HEK293 (cell line): Measurements from ENCODE around the gene GTPBP3.
A peak's percentile ranks its signal among the peaks of the same experiment; 100 is the strongest.

Experiments
- BCL11A ChIP-seq: fragments of 450-650 bp; formaldehyde crosslinking; IDR thresholded peaks from 2 replicates; pipeline ENCODE4 v1.5.1; 2016; ENCODE audit warnings: low read depth, missing biosample characterization, missing genetic modification characterization
- EGR2 ChIP-seq: fragments of 450-650 bp; formaldehyde crosslinking; IDR thresholded peaks from 2 replicates; pipeline ENCODE4 v1.5.1; 2016; ENCODE audit warnings: low read depth, missing biosample characterization, missing genetic modification characterization
- FEZF1 ChIP-seq: fragments of 450-650 bp; formaldehyde crosslinking; IDR thresholded peaks from 2 replicates; pipeline ENCODE4 v1.5.1; 2016; ENCODE audit warnings: missing biosample characterization, missing genetic modification characterization
- GLI4 ChIP-seq: fragments of 450-650 bp; formaldehyde crosslinking; IDR thresholded peaks from 2 replicates; pipeline ENCODE4 v1.5.1; 2016; ENCODE audit warnings: missing biosample characterization, missing genetic modification characterization
- HOXA7 ChIP-seq: sonication (generic); formaldehyde crosslinking; IDR thresholded peaks from 2 replicates; pipeline ENCODE4 v1.8.1; 2022; ENCODE audit warnings: missing genetic modification reagents, borderline replicate concordance
- OSR2 ChIP-seq: fragments of 450-650 bp; formaldehyde crosslinking; IDR thresholded peaks from 2 replicates; pipeline ENCODE4 v1.5.1; 2016; ENCODE audit warnings: missing biosample characterization, missing genetic modification characterization
- SP2 ChIP-seq: fragments of 450-650 bp; formaldehyde crosslinking; IDR thresholded peaks from 2 replicates; pipeline ENCODE4 v1.5.1; 2016; ENCODE audit warnings: missing biosample characterization, missing genetic modification characterization
- SP7 ChIP-seq: fragments of 450-650 bp; formaldehyde crosslinking; IDR thresholded peaks from 2 replicates; pipeline ENCODE4 v1.5.1; 2016; ENCODE audit warnings: missing biosample characterization, missing genetic modification characterization
- ZNF155 ChIP-seq: fragments of 450-650 bp; formaldehyde crosslinking; IDR thresholded peaks from 2 replicates; pipeline ENCODE4 v1.5.1; 2016; ENCODE audit warnings: missing biosample characterization, missing genetic modification characterization
- ZNF157 ChIP-seq: fragments of 450-650 bp; formaldehyde crosslinking; IDR thresholded peaks from 2 replicates; pipeline ENCODE4 v1.5.1; 2016; ENCODE audit warnings: missing biosample characterization, missing genetic modification characterization
- ZNF184 ChIP-seq: fragments of 450-650 bp; IDR thresholded peaks from 2 replicates; pipeline ENCODE4 v1.5.1; 2018; ENCODE audit warnings: missing biosample characterization, mild to moderate bottlenecking, missing genetic modification characterization
- ZNF211 ChIP-seq: fragments of 450-650 bp; formaldehyde crosslinking; IDR thresholded peaks from 2 replicates; pipeline ENCODE4 v1.5.1; 2016; ENCODE audit warnings: low read depth, missing biosample characterization, missing genetic modification characterization
- ZNF221 ChIP-seq: fragments of 450-650 bp; formaldehyde crosslinking; IDR thresholded peaks from 2 replicates; pipeline ENCODE4 v1.5.1; 2017; ENCODE audit warnings: missing biosample characterization, missing genetic modification characterization, borderline replicate concordance
- ZNF239 ChIP-seq: fragments of 450-650 bp; formaldehyde crosslinking; IDR thresholded peaks from 2 replicates; pipeline ENCODE4 v1.5.1; 2016; ENCODE audit warnings: missing biosample characterization, missing genetic modification characterization
- ZNF324 ChIP-seq: fragments of 450-650 bp; formaldehyde crosslinking; IDR thresholded peaks from 2 replicates; pipeline ENCODE4 v1.5.1; 2016; ENCODE audit warnings: missing biosample characterization, missing genetic modification characterization
- ZNF48 ChIP-seq: fragments of 450-650 bp; formaldehyde crosslinking; IDR thresholded peaks from 2 replicates; pipeline ENCODE4 v1.5.1; 2016; ENCODE audit warnings: missing biosample characterization, missing genetic modification characterization
- ZNF501 ChIP-seq: fragments of 450-650 bp; formaldehyde crosslinking; IDR thresholded peaks from 2 replicates; pipeline ENCODE4 v1.5.1; 2016; ENCODE audit warnings: missing biosample characterization, missing genetic modification characterization
- ZNF549 ChIP-seq: fragments of 450-650 bp; IDR thresholded peaks from 2 replicates; pipeline ENCODE4 v1.5.1; 2018; ENCODE audit warnings: missing biosample characterization, missing genetic modification characterization, mild to moderate bottlenecking, inconsistent platforms, moderate library complexity
- ZNF558 ChIP-seq: fragments of 450-650 bp; formaldehyde crosslinking; IDR thresholded peaks from 2 replicates; pipeline ENCODE4 v1.5.1; 2016; ENCODE audit warnings: missing biosample characterization, missing genetic modification characterization
- ZNF561 ChIP-seq: fragments of 450-650 bp; IDR thresholded peaks from 2 replicates; pipeline ENCODE4 v1.5.1; 2018; ENCODE audit warnings: missing biosample characterization, missing genetic modification characterization, borderline replicate concordance
- ZNF585B ChIP-seq: fragments of 450-650 bp; formaldehyde crosslinking; IDR thresholded peaks from 2 replicates; pipeline ENCODE4 v1.5.1; 2016; ENCODE audit warnings: missing biosample characterization, missing genetic modification characterization
- ZNF701 ChIP-seq: fragments of 450-650 bp; formaldehyde crosslinking; IDR thresholded peaks from 2 replicates; pipeline ENCODE4 v1.5.1; 2016; ENCODE audit warnings: missing biosample characterization, missing genetic modification characterization
- ZXDB ChIP-seq: fragments of 450-650 bp; formaldehyde crosslinking; IDR thresholded peaks from 2 replicates; pipeline ENCODE4 v1.5.1; 2016; ENCODE audit warnings: missing biosample characterization, missing genetic modification characterization
- TF ChIP-seq, protein P1 (sequence below): fragments of 450-650 bp; formaldehyde crosslinking; IDR thresholded peaks from 2 replicates; pipeline ENCODE4 v1.5.1; 2016; ENCODE audit warnings: missing biosample characterization, missing genetic modification characterization
- TF ChIP-seq, protein P2 (sequence below): fragments of 450-650 bp; formaldehyde crosslinking; IDR thresholded peaks from 2 replicates; pipeline ENCODE4 v1.5.1; 2017; ENCODE audit warnings: missing biosample characterization, missing genetic modification characterization
- TF ChIP-seq, protein P3 (sequence below): fragments of 450-650 bp; formaldehyde crosslinking; IDR thresholded peaks from 2 replicates; pipeline ENCODE4; 2016; ENCODE audit warnings: missing biosample characterization, missing genetic modification characterization
- TF ChIP-seq, protein P4 (sequence below): fragments of 450-650 bp; formaldehyde crosslinking; IDR thresholded peaks from 2 replicates; pipeline ENCODE4 v1.5.1; 2016; ENCODE audit warnings: missing biosample characterization, missing genetic modification characterization
- TF ChIP-seq, protein P5 (sequence below): fragments of 450-650 bp; formaldehyde crosslinking; IDR thresholded peaks from 2 replicates; pipeline ENCODE4 v1.5.1; 2016; ENCODE audit warnings: missing biosample characterization, missing genetic modification characterization, low read depth
- TF ChIP-seq, protein P6 (sequence below): fragments of 450-650 bp; formaldehyde crosslinking; IDR thresholded peaks from 2 replicates; pipeline ENCODE4 v1.5.1; 2016; ENCODE audit warnings: missing biosample characterization, missing genetic modification characterization
- TF ChIP-seq, protein P7 (sequence below): fragments of 450-650 bp; formaldehyde crosslinking; IDR thresholded peaks from 2 replicates; pipeline ENCODE4 v1.5.1; 2016; ENCODE audit warnings: missing biosample characterization, missing genetic modification characterization

The GTPBP3 gene

DNA sequence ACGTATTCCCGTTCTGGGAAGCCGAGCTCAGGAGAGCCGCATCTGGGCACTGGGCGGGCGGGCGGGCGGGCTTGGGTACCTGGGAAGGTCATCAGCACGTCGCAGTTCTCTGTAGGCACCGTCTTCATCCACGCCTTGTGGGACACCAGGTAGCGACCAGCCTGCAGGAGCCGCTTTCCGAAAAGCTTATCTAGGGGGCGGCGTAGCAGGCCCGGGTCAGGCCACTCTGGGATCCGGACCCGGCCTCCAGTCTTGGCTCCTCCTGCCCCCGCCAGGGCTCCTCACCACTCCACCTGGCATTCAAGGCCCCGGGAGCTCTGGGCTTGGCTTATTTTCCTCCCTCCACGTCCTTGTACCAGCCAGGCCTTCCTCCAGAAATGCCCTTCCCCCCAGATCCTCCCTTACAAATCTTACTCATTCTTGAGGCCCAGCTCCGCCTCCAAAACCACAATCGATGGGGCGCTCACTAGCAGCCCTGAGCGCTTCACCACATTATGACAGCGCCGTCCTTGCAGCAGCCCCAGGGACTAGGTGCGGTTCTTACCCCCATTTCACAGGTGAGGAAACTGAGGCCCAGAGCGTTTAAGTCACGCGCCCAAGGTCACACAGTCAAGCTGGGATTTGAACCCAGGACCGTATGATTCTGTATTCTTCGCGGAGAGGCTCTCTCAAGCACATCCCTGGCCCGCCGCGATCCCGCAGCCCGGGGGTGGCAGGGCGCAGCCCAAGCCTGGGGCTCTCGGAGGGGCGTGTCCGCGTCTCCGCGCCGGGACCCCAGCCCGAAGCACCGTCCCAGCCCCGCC, 3.5 kb upstream of the GTPBP3 start (continued):
- TF ChIP-seq, protein P1, sequence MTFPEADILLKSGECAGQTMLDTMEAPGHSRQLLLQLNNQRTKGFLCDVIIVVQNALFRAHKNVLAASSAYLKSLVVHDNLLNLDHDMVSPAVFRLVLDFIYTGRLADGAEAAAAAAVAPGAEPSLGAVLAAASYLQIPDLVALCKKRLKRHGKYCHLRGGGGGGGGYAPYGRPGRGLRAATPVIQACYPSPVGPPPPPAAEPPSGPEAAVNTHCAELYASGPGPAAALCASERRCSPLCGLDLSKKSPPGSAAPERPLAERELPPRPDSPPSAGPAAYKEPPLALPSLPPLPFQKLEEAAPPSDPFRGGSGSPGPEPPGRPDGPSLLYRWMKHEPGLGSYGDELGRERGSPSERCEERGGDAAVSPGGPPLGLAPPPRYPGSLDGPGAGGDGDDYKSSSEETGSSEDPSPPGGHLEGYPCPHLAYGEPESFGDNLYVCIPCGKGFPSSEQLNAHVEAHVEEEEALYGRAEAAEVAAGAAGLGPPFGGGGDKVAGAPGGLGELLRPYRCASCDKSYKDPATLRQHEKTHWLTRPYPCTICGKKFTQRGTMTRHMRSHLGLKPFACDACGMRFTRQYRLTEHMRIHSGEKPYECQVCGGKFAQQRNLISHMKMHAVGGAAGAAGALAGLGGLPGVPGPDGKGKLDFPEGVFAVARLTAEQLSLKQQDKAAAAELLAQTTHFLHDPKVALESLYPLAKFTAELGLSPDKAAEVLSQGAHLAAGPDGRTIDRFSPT (tag by site-specific recombination) = peak; percentile 48
- TF ChIP-seq BCL11A (tag by site-specific recombination) = no peak
- no peak for TF ChIP-seq ZNF549
- TF ChIP-seq, protein P2, sequence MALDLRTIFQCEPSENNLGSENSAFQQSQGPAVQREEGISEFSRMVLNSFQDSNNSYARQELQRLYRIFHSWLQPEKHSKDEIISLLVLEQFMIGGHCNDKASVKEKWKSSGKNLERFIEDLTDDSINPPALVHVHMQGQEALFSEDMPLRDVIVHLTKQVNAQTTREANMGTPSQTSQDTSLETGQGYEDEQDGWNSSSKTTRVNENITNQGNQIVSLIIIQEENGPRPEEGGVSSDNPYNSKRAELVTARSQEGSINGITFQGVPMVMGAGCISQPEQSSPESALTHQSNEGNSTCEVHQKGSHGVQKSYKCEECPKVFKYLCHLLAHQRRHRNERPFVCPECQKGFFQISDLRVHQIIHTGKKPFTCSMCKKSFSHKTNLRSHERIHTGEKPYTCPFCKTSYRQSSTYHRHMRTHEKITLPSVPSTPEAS = no peak
- no peak for TF ChIP-seq EGR2 (tag by site-specific recombination)
- TF ChIP-seq ZNF155 (tag by site-specific recombination) = no peak
- peak; percentile 93 for TF ChIP-seq SP7 (tag by site-specific recombination)
- no peak for TF ChIP-seq ZNF184
- TF ChIP-seq ZXDB (tag by site-specific recombination) = peak; percentile 62; the same call in 1 of the 2 replicates
- TF ChIP-seq, protein P3, sequence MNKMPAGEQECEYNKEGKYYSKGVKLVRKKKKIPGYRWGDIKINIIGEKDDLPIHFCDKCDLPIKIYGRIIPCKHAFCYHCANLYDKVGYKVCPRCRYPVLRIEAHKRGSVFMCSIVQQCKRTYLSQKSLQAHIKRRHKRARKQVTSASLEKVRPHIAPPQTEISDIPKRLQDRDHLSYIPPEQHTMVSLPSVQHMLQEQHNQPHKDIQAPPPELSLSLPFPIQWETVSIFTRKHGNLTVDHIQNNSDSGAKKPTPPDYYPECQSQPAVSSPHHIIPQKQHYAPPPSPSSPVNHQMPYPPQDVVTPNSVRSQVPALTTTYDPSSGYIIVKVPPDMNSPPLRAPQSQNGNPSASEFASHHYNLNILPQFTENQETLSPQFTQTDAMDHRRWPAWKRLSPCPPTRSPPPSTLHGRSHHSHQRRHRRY (tag by site-specific recombination) = no peak
- no peak for TF ChIP-seq ZNF585B (tag by site-specific recombination)
- no peak; the same call in none of the 2 replicates for TF ChIP-seq SP2
- peak; percentile 84 for TF ChIP-seq GLI4 (tag by site-specific recombination)
- no peak for TF ChIP-seq OSR2
- TF ChIP-seq, protein P4, sequence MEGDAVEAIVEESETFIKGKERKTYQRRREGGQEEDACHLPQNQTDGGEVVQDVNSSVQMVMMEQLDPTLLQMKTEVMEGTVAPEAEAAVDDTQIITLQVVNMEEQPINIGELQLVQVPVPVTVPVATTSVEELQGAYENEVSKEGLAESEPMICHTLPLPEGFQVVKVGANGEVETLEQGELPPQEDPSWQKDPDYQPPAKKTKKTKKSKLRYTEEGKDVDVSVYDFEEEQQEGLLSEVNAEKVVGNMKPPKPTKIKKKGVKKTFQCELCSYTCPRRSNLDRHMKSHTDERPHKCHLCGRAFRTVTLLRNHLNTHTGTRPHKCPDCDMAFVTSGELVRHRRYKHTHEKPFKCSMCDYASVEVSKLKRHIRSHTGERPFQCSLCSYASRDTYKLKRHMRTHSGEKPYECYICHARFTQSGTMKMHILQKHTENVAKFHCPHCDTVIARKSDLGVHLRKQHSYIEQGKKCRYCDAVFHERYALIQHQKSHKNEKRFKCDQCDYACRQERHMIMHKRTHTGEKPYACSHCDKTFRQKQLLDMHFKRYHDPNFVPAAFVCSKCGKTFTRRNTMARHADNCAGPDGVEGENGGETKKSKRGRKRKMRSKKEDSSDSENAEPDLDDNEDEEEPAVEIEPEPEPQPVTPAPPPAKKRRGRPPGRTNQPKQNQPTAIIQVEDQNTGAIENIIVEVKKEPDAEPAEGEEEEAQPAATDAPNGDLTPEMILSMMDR (tag by site-specific recombination) = no peak
- no peak for TF ChIP-seq ZNF558 (tag by site-specific recombination)
- no peak for TF ChIP-seq ZNF221 (tag by site-specific recombination)
- no peak for TF ChIP-seq HOXA7 (CRISPR knock-in tag)
- TF ChIP-seq, protein P5, sequence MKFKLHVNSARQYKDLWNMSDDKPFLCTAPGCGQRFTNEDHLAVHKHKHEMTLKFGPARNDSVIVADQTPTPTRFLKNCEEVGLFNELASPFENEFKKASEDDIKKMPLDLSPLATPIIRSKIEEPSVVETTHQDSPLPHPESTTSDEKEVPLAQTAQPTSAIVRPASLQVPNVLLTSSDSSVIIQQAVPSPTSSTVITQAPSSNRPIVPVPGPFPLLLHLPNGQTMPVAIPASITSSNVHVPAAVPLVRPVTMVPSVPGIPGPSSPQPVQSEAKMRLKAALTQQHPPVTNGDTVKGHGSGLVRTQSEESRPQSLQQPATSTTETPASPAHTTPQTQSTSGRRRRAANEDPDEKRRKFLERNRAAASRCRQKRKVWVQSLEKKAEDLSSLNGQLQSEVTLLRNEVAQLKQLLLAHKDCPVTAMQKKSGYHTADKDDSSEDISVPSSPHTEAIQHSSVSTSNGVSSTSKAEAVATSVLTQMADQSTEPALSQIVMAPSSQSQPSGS = no peak
- TF ChIP-seq ZNF239 (tag by site-specific recombination) = peak; percentile 97
- TF ChIP-seq ZNF701 (tag by site-specific recombination) = no peak
- TF ChIP-seq, protein P6, sequence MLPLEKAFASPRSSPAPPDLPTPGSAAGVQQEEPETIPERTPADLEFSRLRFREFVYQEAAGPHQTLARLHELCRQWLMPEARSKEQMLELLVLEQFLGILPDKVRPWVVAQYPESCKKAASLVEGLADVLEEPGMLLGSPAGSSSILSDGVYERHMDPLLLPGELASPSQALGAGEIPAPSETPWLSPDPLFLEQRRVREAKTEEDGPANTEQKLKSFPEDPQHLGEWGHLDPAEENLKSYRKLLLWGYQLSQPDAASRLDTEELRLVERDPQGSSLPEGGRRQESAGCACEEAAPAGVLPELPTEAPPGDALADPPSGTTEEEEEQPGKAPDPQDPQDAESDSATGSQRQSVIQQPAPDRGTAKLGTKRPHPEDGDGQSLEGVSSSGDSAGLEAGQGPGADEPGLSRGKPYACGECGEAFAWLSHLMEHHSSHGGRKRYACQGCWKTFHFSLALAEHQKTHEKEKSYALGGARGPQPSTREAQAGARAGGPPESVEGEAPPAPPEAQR (tag by site-specific recombination) = no peak; the same call in 1 of the 2 replicates
- TF ChIP-seq, protein P7, sequence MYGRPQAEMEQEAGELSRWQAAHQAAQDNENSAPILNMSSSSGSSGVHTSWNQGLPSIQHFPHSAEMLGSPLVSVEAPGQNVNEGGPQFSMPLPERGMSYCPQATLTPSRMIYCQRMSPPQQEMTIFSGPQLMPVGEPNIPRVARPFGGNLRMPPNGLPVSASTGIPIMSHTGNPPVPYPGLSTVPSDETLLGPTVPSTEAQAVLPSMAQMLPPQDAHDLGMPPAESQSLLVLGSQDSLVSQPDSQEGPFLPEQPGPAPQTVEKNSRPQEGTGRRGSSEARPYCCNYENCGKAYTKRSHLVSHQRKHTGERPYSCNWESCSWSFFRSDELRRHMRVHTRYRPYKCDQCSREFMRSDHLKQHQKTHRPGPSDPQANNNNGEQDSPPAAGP (tag by site-specific recombination) = peak; percentile 94
- peak; percentile 76 for TF ChIP-seq FEZF1 (tag by site-specific recombination)
- no peak for TF ChIP-seq ZNF157 (tag by site-specific recombination)
- 0 out of 2 replicates have a peak, but pooled peaks have one; percentile 40 for TF ChIP-seq ZNF501 (tag by site-specific recombination)
- TF ChIP-seq ZNF211 (tag by site-specific recombination) = no peak
- no peak for TF ChIP-seq ZNF48 (tag by site-specific recombination)
- no peak for TF ChIP-seq ZNF561
- peak; percentile 61; the same call in 1 of the 2 replicates for TF ChIP-seq ZNF324
